SKM-1 (cell line): ENCODE results near the gene BNIP5.
A peak's percentile ranks its signal among the peaks of the same experiment; 100 is the strongest.
"Not testable (repeated sequence)": the region's sequence is repeated elsewhere in the genome, so short reads cannot be mapped to it uniquely, and the experiment has no call there.

Experiments used
- DNase-seq: peaks from one replicate; lab custom pipeline; 2025; ENCODE audit not compliant: unreplicated experiment; lab: John Stamatoyannopoulos, UW

Gene BNIP5

DNA sequence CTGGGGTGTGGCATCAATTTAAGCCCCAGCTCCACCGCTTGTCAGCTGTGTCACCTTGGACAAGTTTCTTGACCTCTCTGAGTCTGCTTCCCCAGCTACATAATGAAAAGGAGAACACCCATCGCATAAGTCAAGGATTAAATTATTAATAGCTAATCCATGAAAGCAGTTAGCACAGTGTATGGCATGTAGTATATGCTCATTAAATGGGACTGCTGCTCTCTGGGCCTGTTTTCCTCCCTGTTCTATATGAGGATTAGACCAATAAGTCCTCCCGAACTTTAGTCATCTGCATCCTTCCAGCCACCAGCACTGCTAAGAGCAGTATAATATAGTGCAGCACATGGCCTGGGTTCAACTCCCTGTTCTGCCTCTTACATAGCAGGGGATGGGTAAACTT is 31.1 kb upstream of the BNIP5 start:
- DNase-seq, result no peak

DNA sequence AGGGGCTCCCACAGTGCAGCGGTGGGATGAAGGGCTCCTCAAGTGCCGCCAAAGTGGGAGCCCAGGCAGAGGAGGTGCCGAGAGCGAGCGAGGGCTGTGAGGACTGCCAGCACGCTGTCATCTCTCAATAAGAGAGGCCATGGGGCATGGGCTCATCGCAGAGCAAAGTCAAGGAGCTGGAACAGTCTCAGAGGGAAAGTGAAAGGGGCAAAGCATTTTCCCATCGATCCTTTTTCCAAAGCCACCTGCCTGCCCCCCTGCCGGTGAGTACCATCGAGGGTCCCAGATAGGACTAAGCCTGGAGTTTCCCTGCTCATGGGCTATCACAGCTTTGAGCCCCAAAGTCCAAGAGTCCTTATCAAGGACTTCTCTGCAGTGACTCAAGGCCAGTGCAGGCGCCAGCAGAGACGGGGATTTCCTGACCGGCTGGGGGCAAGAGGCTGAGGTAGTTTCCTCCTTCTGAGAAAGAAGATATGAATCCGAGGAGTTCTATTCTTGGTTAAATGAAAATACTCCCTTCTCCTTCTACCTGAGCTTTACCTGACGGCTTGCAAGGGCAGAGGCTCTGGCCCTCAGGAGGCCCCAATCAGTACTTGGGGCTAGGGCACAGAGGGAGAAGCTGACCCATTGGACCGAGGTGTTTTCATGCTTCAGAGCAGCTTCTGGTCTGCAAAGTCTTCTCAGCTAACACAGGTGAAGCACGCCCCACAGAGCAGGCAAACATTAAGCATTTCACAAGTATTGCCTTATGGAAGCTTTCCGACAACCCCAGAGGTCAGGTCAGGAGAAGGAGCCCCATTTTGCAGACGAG is 28.2 kb upstream of the BNIP5 start:
- no peak for DNase-seq

- not testable (repeated sequence) for DNase-seq
Observed at GRCh38 chr6:36364061-36364635, 27.5 kb upstream of the BNIP5 start.

DNA sequence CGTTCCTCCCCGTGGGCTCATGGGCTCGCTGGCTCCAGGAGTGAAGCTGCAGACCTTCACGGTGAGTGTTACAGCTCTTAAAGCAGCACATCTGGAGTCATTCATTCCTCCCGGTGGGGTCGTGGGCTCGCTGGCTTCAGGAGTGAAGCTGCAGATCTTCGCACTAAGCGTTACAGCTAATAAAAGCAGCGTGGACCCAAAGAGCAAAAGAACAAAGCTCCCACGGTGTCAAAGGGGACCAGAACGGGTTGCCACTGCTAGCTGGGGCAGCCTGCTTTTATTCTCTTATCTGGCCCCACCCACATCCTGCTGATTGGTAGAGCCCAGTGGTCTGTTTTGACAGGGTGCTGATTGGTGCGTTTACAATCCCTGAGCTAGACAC is 26.7 kb upstream of the BNIP5 start:
- not testable (repeated sequence) for DNase-seq

GRCh38 chr6:36362551-36363370 is 26.1 kb upstream of the BNIP5 start:
- DNase-seq, result peak; percentile 38

DNA sequence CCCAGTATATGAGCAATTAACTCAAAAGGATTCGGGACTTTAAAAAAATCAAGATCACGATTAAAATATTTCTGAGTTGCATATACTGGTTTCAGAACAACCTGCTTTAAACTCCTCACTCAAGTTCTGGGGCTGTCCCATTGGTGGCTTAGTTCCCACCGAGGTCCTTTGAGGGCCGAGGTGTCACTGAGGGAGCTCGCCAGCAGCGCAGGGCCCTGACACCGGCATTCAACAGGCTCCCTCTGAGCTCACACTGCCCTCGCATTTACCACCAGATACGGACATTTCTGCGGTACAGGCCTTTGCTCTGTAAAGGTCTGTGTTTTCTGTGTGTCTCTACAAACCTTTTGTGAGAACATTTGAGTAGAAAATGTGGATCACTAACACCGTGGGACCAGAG is 24.4 kb upstream of the BNIP5 start:
- no peak for DNase-seq

DNA sequence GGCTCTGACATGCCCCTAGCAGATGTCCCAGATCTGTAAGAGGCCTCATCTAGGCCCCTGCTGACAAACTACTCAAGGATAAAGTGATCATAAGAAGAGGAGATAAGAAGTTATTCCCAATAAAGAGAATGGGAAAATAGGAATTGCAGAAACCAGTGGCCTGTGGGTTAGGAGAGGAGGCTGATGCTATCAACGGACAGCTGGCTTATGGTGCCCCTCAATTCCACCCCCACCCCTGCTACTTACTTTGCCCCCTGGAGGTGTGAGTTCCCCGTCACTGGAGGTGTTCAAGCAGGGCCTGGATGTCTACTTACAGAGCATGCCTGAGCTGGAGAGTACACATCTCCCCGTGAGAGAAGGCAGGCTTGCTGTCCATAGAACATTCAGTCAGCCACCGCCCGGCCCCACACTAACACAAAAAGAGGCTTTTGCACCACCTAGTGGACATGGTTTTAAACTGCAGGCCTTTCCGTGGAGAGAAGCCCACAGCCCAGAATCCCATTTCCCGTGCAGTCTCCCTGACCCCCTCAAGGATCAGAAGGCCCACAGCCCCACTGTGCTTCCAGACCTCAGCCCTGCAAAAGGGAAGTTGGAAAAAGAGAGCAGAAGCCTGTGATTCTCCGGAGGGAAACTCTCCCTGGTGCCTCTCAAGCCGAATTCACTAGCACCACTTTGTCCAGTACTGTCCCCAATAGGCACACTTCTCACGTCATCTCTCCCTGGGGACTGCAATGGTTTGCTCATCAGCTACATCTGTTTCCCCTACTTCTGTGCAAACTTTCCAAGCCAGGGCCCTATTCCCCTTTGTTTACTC is 23.8 kb upstream of the BNIP5 start:
- peak; percentile 63 for DNase-seq

GRCh38 chr6:36358226-36358915 is 21.7 kb upstream of the BNIP5 start:
- no peak for DNase-seq

- DNase-seq, result no peak
Observed at GRCh38 chr6:36357872-36358225, 21.2 kb upstream of the BNIP5 start.

GRCh38 chr6:36355819-36356218 is 19.1 kb upstream of the BNIP5 start:
- no peak for DNase-seq

- DNase-seq, result no peak
Observed at GRCh38 chr6:36353411-36353915, 16.8 kb upstream of the BNIP5 start.

GRCh38 chr6:36352477-36353157 is 15.9 kb upstream of the BNIP5 start:
- no peak for DNase-seq

GRCh38 chr6:36350681-36351571 is 14.2 kb upstream of the BNIP5 start:
- no peak for DNase-seq

- DNase-seq, result no peak
Observed at GRCh38 chr6:36350082-36350481, 13.4 kb upstream of the BNIP5 start.

GRCh38 chr6:36349240-36349639 is 12.6 kb upstream of the BNIP5 start:
- no peak for DNase-seq

GRCh38 chr6:36347621-36348020 is 10.9 kb upstream of the BNIP5 start:
- DNase-seq, result no peak

- no peak for DNase-seq
Observed at GRCh38 chr6:36346486-36347273, 10.0 kb upstream of the BNIP5 start.
